HG02938 (cell line): ENCODE measurements around the gene CCT6A.
A peak's percentile ranks its signal among the peaks of the same experiment; 100 is the strongest.
"Not testable (repeated sequence)": the region's sequence is repeated elsewhere in the genome, so short reads cannot be mapped to it uniquely, and the experiment has no call there.

Experiments used
- ATAC-seq: cut with Tn5 transposase; IDR thresholded peaks from one replicate; pipeline ENCODE4 v1.9.1; 2021; ENCODE audit warnings: mild to moderate bottlenecking, moderate library complexity; ENCODE audit not compliant: unreplicated experiment

CCT6A gene, protein sequence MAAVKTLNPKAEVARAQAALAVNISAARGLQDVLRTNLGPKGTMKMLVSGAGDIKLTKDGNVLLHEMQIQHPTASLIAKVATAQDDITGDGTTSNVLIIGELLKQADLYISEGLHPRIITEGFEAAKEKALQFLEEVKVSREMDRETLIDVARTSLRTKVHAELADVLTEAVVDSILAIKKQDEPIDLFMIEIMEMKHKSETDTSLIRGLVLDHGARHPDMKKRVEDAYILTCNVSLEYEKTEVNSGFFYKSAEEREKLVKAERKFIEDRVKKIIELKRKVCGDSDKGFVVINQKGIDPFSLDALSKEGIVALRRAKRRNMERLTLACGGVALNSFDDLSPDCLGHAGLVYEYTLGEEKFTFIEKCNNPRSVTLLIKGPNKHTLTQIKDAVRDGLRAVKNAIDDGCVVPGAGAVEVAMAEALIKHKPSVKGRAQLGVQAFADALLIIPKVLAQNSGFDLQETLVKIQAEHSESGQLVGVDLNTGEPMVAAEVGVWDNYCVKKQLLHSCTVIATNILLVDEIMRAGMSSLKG

DNA sequence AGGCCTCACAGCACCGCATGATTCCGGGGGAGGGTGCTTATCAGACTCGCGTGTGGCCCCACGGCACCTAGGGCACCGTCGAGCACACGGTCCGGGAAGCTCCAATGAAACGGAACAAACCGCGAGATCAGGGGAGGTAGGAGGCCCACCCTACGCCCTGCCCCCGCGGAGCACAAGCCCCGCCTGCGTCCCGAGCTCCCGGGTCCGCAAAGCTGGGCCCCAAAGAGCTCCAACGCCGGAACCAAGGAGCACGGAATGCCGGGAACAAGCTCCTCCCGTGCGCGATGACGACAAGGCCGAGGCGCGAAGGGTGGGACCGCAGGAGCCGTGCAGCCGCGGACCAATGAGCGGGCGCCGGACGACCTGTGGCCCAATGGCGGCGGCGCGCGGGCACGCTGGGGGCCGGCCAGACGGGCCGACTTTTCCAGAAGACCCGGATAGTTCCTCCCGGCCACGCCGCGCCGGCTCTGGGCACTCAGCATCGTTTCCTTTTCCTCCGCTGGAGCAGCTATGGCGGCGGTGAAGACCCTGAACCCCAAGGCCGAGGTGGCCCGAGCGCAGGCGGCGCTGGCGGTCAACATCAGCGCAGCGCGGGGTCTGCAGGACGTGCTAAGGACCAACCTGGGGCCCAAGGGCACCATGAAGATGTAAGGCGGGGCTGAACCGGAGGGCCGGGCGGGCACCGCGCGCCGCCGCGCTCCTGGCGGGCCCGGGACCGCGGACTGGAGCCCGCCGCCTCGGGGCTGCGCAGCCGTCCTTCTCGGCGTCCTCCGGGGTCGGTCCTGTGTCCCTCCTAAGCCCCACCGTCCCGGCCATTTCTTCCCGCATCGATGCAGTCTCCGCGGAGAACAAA is at the start of gene CCT6A, which contains the start of gene PSPH:
Gene CCT6A (plus strand): TSS at position 427 of the 853 bp plus-strand sequence. CDS start 84 bp downstream, at position 511.
Gene PSPH (minus strand): TSS at position 106 of the 853 bp plus-strand sequence. CDS start 30,232 bp downstream, outside the sequence.
- peak; percentile 92 for ATAC-seq

DNA sequence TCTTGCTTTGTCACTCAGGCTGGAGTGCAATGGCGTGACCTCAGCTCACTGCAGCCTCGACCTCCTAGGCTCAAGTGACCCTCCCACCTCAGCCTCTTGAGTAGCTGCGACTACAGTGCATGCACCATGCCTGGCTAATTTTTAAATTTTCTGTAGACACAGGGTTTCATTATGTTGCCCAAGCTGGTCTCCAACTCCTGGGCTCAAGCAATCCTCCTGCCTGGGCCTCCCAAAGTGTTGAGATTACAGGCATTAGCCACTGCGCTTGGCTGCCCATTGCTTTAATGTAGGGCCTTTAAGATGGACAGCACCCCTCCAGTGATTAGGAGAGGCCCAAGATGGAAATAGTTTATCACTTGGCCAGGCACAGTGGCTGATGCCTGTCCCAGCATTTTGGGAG is 47.8 kb upstream of the CCT6A start:
- no peak for ATAC-seq

DNA sequence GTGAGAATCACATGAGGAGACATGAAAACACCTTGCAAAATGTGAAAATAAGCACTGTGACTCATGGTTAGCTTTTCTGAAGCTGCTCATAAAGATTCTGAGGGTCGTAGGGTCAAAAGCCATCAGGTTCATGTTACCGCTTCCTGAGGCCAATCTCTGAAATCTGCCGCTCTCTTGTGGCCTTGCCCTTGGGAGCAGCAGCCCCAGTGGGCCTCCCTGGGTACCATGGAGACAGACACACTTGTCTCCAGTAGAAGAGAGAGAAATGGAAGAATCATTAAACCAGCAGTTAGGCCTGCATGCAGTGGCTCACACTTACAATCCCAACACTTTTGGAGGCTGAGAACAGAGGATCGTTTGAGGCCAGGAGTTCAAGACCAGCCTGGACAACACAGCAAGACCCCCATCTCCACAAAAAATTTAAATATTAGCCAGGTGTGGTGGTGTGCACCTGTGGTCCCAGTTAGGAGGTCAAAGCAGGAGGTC is 44.4 kb upstream of the CCT6A start:
- ATAC-seq, result no peak

DNA sequence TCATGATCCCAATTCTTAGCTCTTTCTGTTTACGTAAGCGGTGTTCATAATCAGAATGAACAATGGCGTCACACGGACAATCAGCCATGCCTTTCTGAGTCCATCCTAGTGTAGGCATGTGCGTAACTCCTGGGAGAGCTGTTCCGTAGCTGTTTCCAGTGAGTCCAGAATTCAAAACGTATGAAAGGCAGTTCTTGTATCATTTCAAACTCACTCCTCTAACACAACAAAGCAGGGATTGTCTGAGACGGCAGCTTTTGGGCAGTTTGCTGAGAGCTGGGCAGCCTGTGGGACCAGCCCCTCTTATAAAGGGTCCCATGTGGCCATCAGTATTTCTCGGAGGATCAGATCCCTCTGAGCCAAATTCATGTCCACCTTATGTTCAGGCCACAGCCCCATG is 43.7 kb upstream of the CCT6A start:
- ATAC-seq, result no peak

DNA sequence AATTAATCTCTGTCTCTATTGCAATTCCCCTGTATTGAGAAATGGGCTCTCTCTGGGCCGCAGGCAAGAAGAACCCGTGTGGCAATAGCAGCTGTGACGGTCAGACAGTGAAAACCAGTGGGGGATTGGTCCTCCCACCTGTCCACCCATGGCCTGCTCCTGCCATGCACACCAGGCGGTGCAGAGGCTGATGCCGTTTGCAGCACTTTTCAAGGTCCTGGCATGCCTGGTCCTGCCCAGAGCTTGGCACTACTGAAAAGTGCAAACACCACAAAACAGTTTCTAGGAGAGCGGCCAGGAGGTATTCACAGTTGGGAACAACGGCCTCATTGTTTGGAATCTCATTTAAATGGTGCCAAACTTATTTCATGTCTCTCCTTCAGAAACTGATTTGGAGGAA is 41.9 kb upstream of the CCT6A start:
- no peak for ATAC-seq

DNA sequence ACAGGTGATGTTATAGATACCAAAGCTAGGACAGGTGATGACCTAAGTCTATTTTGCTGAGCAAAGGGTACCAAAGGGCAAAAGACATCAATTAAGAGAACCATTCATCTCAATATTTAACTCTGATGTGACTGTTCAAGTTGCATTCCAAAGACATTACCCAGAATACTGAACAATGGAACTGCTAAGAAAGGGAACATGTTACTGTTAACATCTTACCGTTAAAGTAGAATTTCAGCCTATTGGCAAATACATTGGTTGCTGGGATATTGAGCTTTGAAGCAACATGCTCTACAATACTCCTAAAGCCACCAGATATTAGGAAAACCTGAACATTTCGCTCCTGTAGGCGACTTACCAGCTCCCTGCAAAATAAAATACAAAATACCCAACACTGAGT is 34.5 kb upstream of the CCT6A start:
- ATAC-seq, result not testable (repeated sequence)

DNA sequence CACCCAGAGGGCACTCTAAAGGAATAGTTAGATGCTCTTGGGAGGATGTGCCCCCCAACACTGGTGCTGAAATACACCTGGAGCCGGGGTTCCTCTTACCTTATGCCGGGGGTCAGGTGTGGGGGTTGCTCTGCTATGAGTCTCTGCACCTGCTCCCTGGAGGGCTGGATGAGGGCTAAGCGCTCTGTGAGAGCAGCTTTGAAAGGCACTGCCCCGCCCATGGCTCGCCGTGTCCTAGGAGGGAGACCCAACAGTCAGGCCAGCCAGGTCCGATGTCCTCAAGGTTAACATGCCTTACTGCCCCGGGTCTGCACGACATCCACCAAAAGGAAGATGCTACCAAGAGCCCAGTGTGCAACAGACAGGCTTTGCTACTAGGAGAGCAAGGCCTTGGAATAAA is 32.1 kb upstream of the CCT6A start:
- no peak for ATAC-seq

DNA sequence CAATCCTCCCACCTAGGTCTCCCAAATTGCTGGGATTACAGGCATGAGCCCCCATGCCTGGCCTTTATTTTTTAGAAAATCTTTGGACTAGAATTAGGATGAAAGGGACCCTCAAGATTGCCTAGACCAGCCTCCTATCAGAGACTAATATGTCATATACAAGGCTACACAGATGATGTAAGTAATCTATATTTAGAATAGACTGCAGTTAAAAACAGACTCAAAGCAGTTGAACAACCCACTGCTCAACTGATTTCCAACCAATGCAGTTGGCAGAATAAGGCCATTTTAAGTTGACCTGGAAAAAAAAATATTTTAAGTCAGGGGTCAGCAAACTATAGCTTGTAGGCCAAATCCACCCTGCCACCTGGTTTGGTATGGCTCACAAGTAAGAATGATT is 28.1 kb upstream of the CCT6A start:
- no peak for ATAC-seq

DNA sequence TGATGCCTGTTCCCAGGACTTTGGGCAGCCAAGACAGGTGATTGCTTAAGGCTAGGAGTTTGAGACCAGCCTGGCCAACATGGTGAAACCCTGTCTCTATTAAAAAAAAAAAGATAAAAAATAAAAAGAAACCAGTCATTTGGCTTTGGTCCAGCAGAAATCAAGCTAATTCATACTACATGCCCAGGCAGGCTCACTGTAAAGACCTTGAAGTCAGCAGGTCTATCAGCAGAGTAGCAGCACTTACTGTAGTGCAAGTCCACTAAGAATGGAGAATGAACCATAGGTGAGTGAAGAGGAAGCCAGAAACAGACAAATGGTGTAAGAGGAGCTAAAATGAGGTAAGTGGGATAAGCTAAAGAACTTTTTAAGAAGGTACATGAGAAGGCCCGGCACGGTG is 25.0 kb upstream of the CCT6A start:
- no peak for ATAC-seq

DNA sequence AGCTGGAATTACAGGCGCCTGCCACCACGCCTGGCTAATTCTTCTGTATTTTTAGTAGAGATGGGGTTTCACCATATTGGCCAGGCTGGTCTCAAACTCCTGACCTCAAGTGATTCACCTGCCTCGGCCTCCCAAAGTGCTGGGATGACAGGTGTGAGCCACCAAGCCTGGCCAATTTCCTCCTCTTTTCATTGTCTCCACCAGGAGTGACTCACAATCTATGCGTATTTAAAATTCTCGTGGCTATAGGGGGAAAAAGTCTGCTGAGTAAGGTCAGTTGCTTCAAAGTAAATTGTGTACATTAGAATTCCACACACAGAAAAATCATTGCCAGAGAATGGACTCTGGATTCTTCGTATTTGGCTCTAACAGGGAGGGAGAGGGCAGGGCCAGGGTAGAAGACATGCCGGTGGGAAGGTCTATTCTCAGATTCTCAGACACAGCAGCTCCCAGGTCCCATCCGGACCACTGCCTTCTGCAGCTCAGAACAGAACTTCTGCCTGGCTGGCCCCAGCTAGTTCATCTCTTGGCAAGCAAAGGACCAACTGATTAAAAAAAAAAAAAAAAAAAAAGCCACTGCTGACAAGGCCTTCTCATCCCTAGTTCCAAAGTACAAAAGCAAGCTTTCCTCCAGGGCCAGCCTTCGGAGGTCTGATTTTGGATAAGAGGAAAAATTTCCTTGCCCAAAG is 22.5 kb upstream of the CCT6A start:
- no peak for ATAC-seq

DNA sequence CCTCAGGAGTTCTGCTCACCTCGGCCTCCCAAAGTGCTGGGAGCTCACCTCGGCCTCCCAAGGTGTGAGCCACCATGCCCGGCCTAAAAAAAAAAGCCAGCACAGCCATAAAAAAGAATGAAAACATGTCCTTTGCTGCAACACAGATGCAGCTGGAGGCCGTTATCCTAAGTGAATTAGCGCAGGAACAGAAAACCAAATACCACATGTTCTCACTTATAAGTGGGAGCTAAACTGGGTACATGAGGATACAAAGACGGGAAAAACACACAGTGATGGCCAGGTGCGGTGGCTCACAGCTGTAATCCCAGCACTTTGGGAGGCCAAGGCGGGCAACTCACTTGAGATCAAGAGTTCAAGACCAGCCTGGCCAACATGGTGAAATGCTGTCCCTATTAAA is 21.2 kb upstream of the CCT6A start:
- no peak for ATAC-seq

DNA sequence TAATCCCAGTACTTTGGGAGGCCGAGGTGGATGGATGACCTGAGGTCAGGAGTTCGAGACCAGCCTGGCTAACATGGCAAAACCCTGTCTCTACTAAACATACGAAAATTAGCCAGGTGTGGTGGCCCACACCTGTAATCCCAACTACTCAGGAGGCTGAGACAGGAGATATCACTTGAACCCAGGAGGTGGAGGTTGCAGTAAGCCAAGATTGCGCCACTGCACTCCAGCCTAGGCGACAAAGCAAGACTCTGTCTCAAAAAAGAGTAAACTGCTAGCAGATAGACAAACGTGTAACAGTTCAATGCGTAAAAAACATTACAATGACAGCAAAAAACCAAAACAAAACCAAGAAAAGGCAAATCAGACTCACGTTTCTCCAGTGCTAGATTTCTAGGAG is 20.0 kb upstream of the CCT6A start:
- ATAC-seq, result not testable (repeated sequence)

DNA sequence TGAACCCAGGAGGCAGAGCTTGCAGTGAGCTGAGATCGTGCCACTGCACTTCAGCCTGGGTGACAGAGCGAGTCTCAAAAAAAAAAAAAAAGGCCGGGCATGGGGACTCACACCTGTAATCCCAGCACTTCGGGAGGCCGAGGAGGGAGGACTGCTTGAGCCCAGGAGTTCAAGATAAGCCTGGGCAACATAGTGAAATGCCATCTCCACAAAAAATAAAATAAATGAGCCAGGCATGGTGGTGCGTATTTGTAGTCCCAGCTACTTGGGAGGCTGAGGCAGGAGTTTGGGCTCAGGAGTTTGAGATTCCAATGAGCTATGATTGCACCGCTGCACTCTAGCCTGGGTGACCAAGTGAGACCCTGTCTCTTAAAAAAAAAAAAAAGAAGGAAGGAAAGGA is 19.0 kb upstream of the CCT6A start:
- not testable (repeated sequence) for ATAC-seq

DNA sequence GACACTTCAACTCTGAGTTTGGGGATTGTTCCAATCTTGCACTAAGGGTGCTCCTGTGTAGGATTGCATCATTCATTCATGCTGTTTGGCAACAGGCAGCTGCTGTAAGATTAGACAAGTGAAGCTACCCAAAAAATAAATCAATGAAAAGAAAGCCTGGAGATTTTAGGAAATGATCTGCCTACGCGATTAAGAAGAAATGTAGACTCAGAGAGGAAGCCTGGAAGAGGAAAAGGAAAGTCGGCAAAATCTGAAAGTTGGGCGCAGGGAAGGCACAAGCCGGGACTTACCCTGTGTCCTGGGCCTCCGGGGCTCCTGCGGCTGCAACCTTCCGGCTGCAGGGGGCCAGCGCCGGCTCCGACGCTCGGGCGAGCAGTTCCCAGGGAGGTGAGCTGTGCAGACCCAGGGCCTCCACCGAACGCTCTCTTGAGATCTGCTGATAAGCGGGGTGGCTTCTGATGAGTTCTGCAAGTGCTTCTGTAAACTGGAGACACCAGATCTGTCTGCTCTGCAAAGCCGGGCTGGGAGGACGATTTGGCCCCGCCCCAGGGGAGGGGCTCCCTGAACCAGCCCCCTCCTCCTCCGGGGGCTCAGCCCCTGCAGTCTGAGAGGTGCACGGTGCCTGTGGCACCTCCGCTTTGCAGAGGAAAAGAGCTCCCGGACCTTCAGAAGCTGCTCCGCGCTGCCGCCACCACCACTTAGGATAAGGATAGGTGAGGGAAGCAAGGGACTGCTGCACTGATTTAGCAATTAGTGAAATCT is 17.7 kb upstream of the CCT6A start:
- peak; percentile 89 for ATAC-seq

DNA sequence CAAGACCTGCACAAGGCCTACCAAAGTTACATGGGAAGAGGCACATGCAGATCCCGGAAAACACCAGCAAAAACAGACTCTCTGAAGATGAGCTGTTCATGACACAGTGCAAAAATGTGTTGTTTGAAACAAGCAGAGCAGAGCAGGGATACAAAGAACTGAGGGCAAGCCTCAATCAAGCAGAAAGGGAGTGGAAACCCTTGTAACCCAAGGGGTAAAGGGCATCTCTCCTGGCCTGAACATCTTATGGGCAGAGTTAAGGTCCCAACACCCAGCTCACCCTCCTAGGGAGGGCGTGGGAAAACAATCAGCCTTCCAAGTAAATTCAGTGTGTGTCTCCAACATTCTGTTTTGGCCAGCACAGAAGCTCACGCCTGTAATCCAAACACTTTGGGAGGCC is 10.8 kb upstream of the CCT6A start:
- no peak for ATAC-seq

DNA sequence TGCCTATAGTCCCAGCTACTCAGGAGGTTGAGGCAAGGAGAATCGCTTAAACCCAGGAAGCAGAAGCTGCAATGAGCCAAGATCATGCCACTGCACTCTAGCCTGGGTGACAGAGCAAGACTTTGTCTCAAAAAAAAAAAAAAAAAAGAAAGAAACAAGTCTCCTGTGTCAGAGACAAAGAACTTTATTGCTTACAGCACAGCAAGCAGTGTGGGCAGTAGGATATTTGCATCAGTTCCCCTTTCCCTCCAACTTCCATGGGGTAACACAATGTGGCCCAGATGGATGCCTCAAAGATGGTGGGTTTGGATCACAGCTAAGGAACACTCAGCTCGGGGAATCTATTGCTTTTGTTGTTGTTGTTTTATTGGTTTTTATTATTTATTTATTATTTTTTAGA is 5.8 kb upstream of the CCT6A start:
- not testable (repeated sequence) for ATAC-seq

DNA sequence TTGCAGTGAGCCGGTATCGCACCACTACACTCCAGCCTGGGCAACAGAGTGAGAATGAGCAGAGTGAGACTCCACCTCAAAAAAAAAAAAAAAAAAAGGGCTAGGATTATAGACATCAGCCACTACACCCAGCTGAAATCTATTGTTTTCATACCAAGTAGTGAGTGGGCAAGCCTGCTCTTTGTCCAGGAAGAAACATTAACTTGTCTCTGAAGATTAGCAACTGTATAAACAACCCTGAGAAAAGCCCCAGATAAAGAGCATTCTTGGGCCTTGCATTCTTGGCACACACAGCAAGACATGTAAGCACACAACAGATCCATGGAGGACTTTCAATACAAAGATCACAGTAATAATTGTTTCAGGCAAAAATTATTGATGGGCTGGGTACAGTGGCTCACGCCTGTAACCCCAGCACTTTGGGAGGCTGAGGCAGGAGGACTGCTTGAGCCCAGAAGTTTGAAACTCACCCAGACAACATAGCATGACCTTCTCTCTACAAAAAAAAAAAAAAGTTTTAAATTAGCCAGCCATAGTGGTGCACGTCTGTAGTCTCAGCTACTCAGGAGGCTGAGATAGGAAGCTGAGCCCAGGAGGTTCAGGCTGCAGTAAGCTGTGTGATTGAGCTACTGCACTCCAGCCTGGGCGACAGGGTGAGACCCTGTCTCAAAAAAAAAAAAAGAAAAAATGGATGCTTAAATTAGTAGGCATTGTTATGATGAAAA is 4.7 kb upstream of the CCT6A start:
- no peak for ATAC-seq

DNA sequence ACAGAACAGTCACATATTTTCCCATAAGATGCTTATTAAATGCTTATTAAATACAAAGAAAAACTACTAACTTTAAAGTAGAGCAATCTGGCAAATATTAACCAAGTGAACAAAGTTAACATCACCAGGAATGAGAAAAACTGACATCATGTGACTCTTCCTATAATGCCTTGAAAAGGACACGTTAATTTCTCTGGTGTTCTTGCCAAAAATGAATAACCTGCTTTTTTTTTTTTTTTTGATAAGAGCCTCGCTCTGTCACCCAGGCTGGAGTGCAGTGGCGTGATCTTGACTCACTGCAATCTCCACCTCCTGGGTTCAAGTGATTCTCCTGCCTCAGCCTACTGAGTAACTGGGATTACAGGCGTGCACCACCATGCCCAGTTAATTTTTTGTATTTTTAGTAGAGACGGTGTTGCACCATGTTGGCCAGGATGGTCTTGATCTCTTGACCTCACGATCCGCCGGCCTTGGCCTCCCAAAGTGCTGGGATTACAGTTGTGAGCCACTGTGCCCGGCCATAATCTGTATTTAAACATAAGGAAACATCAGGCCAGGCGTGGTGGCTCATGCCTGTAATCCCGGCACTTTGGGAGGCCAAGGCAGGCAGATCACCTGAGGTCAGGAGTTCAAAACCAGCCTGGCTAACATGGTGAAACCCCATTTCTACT is 4.0 kb upstream of the CCT6A start:
- ATAC-seq, result not testable (repeated sequence)

DNA sequence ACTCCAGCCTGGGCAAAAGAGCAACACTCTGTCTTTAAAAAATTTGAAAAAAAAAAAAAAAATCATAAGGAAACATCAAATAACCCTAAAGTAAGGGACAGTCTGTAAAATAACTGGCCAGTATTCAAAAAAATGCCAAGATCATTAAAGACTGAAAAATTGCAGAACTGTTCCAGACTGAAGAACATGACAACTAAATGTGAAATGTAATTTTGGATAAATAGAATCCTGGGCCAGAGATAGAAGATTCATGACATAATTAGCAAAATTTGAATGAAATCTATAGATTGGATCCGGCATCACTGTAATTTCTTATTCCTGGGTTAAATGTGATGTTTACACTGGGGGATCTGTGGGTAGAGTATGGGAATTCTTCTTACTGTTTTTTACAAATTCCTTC is 3.3 kb upstream of the CCT6A start:
- ATAC-seq, result no peak
